Left forelimb (tissue), 1 donor: Measurements from ENCODE around the gene MVB12B.

Experiments used
- DNase-seq: peaks from one replicate; pipeline ENCODE4 v3.0.0-alpha.2; 2018; ENCODE audit warnings: low spot score

MVB12B gene

GRCh38 chr9:126504977-126505455 lies 178.4 kb downstream of the MVB12B start:
- no peak for DNase-seq

DNA sequence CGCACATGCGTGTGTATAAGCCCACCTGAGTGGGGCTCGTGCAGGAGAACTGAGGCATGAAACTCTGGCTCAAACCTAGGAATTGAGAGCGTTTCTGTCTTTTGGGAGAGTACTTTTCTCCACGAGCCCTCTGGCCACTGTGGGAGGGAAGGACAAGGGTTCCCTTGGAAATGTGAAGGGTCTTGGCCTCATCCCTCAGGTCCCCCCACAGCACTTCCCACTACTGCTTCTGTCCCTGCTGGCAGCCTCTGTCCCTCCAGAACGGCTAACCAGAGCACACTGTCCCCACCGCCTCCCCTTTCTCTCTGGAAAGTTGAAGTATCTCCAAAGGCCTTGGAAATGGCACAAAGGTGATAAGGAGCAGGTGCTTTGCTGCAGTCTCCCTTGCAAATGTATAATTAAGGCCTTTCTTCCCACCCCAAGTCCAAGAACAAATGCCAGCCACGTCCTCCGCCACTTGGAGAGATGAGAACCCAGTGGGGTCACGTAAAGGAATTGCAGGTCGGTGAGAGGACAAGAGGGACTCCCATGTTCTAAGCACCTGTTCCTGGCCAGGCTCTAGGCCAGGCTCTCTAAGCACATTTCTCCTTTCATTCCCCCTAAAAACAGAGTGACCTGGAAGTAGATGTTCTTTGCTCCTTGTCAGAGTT lies 179.2 kb downstream of the MVB12B start:
- no peak for DNase-seq

GRCh38 chr9:126506361-126507317 lies 180.0 kb downstream of the MVB12B start:
- DNase-seq: no peak

GRCh38 chr9:126507318-126508109 lies 180.9 kb downstream of the MVB12B start:
- DNase-seq: no peak

DNA sequence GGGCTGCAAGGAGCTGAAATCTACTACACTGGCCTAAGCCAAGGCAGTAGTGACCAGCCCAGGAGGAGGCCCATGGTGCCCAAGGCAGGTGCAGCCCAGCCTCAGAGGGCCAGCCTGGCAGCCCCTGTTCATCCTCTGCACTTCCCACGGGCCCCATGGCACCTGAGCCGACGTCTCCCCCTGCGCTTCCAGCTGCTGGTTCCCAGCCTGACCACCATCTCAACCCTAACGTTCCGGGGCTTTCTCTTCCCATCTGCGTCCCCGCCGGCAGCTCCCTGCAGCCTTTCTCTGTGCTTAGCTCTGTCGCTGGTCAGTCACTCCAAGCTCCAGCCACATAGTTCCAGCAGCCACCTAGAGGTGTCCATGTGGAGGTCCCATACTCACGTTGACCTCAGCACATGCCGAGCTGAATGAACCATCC lies 181.6 kb downstream of the MVB12B start:
- no peak for DNase-seq

DNA sequence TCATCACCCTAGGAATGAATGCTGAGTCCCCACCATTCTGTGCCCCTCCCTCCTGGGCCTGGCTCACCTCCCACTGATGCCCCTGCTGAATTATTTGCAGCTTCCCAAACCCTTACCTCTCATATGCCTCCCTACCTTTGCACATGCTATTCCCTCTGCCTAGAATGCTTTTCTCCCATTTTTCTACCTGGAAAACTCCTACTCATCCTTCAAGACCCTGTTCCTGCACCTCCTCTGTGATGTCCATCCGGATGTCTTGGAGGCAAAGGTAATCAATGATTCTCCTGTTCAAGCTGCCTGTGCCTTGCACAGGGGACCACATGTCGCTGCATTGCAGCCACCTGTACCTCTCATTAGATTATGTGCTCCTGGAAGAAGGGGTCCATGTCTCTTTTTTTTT lies 182.3 kb downstream of the MVB12B start:
- no peak for DNase-seq

DNA sequence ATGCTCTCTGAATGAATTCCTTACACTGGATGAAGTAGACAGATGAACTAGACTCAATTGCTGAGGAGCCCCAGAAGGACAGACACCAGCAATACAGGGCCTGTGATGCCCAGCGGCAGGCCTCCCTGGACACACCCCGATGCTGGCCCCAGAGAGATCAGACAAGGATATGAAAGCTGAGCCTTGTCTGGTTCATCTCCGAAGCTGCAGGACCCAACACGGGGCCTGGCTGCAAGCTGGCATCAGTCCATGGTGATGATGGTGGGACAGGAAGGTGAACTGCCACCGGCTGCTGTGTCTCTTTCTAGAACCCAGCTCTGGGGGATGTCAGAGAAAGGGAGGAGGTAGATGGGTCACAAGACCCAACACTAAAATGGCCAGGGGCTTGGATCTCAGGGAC lies 183.1 kb downstream of the MVB12B start:
- DNase-seq: no peak

GRCh38 chr9:126510564-126510963 lies 183.9 kb downstream of the MVB12B start:
- DNase-seq: no peak

DNA sequence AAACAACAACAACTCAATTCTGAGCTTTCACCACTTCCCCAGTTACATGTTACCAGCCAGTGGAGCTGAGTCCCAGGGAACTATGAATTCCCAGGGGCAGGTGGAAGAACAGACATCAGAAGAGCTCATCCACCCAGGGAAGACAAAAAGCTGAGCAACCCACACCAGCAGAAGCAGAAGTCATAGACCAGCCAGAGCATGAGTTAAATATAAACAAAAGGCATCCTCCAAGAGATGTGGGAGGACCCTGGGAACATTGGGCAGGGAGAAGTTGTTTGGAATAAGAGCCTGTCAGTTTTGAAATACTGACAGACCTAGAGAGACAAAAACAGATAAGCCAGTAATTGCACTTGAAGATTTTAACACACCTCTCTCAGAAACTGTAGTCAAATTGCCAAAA lies 184.8 kb downstream of the MVB12B start:
- no peak for DNase-seq

- DNase-seq: no peak
Observed at GRCh38 chr9:126513159-126514036, 186.8 kb downstream of the MVB12B start.

DNA sequence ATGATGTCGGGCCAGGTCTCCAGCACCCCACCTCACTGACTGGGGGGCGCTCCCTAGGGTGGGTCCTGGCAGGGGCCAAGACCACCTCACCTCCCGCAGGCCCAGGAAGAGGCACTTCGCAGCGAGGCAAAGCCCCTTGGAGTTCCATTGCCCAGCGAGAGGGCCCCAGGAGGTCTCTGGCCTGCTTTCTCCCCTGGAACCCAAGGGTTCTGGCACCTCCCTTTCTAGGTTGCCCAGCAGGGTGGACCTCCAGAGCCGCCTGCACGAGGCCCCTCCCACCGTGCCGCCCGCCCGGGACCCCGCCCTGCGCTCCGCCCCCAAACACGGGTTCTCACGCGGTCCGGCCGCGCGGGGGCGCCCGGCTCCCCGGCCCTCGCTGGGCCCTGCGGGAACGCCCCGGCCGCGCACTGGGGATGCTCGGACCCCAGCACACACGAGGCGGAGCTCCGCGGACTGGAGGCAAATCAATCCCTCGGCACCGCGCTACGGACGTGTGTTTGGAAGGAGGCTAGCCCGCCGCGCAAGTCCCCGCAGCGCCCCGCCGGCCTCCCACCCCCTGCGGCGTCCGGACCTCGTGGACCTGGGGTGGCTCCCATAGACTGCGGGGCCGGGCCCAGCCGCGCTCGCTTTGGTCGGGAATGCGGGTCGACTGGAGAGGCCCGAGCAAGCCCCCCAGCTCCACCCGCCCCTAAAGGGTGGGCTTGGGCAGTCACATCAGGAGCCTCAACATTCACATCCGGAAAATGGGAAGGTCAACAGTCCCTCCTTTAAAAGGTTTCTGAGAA lies 187.6 kb downstream of the MVB12B start:
- DNase-seq: peak; percentile 82

DNA sequence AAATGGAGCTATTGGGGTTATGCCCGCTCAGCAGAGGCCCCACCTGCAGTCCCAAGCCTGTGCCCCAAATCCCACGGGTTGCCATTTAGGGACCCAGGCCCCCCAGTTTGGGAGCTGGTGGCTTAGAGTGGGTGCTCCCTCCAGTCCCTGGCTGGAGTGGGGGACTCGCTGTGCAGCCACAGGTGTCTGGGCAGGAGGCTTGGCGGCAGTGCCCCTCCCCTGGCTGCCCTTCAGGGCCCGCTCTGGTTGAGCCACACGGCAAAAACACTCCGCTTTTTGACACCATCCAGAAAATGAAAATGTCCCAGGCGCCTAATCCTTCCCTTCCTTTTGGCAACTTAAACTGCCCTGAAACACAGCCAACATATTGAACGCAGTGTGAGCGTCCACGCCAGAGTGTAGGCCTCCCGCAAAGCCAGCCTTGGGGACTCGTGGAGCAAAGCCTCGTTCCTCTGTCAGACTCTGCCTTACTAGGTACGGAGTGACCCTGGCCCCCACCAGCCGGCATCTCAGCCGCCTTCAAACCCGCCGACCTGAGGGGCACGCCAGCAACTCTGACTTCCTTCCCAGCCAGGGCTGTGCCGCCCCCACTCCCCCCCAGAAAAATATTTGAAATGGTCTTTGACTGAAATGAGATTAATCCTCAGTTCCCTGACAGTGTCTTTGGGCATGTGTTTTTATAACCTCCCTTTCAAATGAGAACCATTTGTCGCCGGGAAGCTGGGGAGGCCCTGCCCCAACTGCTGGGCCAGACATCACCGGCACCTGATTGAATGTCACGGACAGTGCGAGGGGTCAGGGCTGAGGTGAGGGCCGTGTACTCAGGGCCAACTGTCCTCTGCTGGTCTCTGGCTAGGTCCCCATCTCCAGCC lies 188.6 kb downstream of the MVB12B start:
- DNase-seq: no peak

GRCh38 chr9:126515873-126516505 lies 189.4 kb downstream of the MVB12B start:
- DNase-seq: no peak

- DNase-seq: no peak
Observed at GRCh38 chr9:126516561-126516935, 189.9 kb downstream of the MVB12B start.

GRCh38 chr9:126516936-126517832 lies 190.6 kb downstream of the MVB12B start:
- DNase-seq: peak; percentile 77

DNA sequence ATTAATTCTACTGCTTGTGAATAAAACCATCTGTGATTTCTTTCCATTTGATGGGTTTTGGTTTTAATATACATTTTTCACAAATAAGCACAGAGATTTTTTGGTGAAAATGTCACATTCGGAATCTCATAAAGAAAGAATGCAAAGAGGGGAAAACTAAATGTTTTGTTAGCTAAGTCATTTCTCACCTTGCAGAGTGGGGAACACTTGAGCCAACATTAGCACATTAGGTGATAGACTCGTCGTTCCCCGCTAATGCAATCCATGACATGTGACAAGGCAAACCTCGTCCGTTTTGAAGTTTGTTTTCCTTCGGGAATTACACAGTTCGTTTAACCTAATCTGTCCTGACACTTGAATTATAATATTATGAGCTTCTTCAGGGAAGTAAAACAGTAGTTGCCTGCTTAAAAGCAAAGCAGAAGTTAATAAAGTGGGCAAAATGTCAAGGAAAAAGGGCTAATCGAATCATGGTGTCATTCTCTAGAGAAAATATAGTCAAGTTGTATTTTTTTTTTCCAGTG lies 191.3 kb downstream of the MVB12B start:
- no peak for DNase-seq

DNA sequence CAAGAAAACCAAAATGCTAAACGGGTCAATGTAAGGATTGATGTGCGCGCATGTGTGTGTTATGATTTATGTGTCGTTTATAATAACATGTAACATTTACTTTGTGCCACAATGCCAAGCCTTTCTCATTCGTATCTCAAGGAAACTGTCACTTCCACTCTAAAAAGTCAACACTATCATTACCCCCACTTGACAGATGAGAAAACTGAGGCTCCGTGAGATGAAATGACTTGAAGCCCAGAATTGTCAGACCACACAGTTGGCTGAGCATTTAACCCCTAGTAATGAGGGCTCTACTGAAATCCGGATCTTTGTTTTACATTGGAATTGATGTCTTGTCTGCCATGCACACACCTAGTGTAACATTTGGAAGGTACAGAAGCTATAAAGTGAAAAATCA lies 192.1 kb downstream of the MVB12B start:
- DNase-seq: no peak
